Endothelial cell (in vitro differentiated cells): ENCODE results near the gene CHST12. TPM values are rescaled to one million over a fixed set of nuclear protein-coding genes. Genes with fewer than 3 reads are reported as not detected.

Experiments used
- DNase-seq: peaks from one replicate; pipeline ENCODE4 v3.0.0; 2021; ENCODE audit warnings: low spot score
- H3K27ac Mint-ChIP-seq: one replicate; pipeline ENCODE4 v1.8.0; 2021; ENCODE audit warnings: mixed read lengths, inconsistent platforms; ENCODE audit not compliant: unreplicated experiment
- H3K27me3 Mint-ChIP-seq: one replicate; pipeline ENCODE4 v1.8.0; 2021; ENCODE audit warnings: mild to moderate bottlenecking, moderate library complexity, mixed read lengths, inconsistent platforms; ENCODE audit not compliant: unreplicated experiment
- H3K36me3 Mint-ChIP-seq: one replicate; pipeline ENCODE4 v1.8.0; 2021; ENCODE audit warnings: mild to moderate bottlenecking, low read depth, mixed read lengths, inconsistent platforms; ENCODE audit not compliant: unreplicated experiment
- H3K4me1 Mint-ChIP-seq: one replicate; pipeline ENCODE4 v1.8.0; 2021; ENCODE audit warnings: mild to moderate bottlenecking, mixed read lengths, inconsistent platforms; ENCODE audit not compliant: unreplicated experiment
- H3K4me3 Mint-ChIP-seq: one replicate; pipeline ENCODE4 v1.8.0; 2021; ENCODE audit warnings: mild to moderate bottlenecking, mixed read lengths, inconsistent platforms; ENCODE audit not compliant: unreplicated experiment
- H3K9me3 Mint-ChIP-seq: one replicate; pipeline ENCODE4 v1.8.0; 2021; ENCODE audit warnings: mixed read lengths, inconsistent platforms; ENCODE audit not compliant: unreplicated experiment
- CTCF ChIP-seq: fragments of 200-600 bp; sonication (generic); IDR thresholded peaks from one replicate; pipeline ENCODE4 v1.5.0; 2021; ENCODE audit warnings: antibody characterized with exemption; ENCODE audit not compliant: unreplicated experiment
- total RNA-seq: library from RNA; stranded (reverse); fragmentation: NEBNext Ultra II Directional; extraction: Animal tissue kit (Norgen Biotek cat#: 25700); gene quantifications from one replicate; pipeline ENCODE4 v1.2.1, GENCODE V29; 2021; ENCODE audit not compliant: unreplicated experiment

The CHST12 gene
- total RNA-seq, 1 donor from 2014 or later, result 26.9 TPM

GRCh38 chr7:2474813-2475677 is 71.6 kb downstream of the CHST12 start:
- Mint-ChIP-seq H3K27me3 (peaks cover 8% of the 10 kb centered on the region), H3K4me1 (peaks cover 14% of the 10 kb centered on the region), H3K27ac (no peak overlapping the region), H3K36me3 (peaks cover 4% of the 10 kb centered on the region), H3K4me3 (no peak overlapping the region), H3K9me3 (no peaks in the 10 kb centered on the region)
- TF ChIP-seq CTCF, result no peak
- no peak for DNase-seq

GRCh38 chr7:2475678-2476015 is 72.2 kb downstream of the CHST12 start:
- no peak for TF ChIP-seq CTCF
- no peak for DNase-seq
- Mint-ChIP-seq H3K27ac (no peak overlapping the region), H3K4me1 (peaks cover 8% of the 10 kb centered on the region), H3K4me3 (no peak overlapping the region), H3K27me3 (peaks cover 6% of the 10 kb centered on the region), H3K9me3 (no peaks in the 10 kb centered on the region), H3K36me3 (peaks cover 4% of the 10 kb centered on the region)

GRCh38 chr7:2476298-2476697 is 72.9 kb downstream of the CHST12 start, which contains the start of gene GRIFIN:
Gene GRIFIN, minus strand, starts transcription at chr7:2476398. Its CDS starts 15 bp downstream, at chr7:2476383.
- H3K27me3 Mint-ChIP-seq, result peaks cover 6% of the 10 kb centered on the region
- no peak within 1 kb of the TSS for H3K27ac Mint-ChIP-seq
- TF ChIP-seq CTCF, result no peak
- H3K4me1 Mint-ChIP-seq, result peaks cover 6% of the 10 kb centered on the region
- no peaks in the 10 kb centered on the region for H3K9me3 Mint-ChIP-seq
- no peak for DNase-seq
- peaks cover 4% of the 10 kb centered on the region for H3K36me3 Mint-ChIP-seq
- H3K4me3 Mint-ChIP-seq, result no peak within 1 kb of the TSS

GRCh38 chr7:2476776-2477446 is 73.5 kb downstream of the CHST12 start:
- H3K9me3 Mint-ChIP-seq, result no peaks in the 10 kb centered on the region
- H3K27ac Mint-ChIP-seq, result no peak overlapping the region
- DNase-seq, result no peak
- peaks cover 4% of the 10 kb centered on the region for H3K36me3 Mint-ChIP-seq
- peaks cover 6% of the 10 kb centered on the region for H3K27me3 Mint-ChIP-seq
- no peak overlapping the region for H3K4me3 Mint-ChIP-seq
- TF ChIP-seq CTCF, result no peak
- H3K4me1 Mint-ChIP-seq, result peaks cover 6% of the 10 kb centered on the region
